HG02623 (cell line): Measurements from ENCODE around the gene FKBP6.
"Not testable (repeated sequence)": the region's sequence is repeated elsewhere in the genome, so short reads cannot be mapped to it uniquely, and the experiment has no call there.

Source experiments
- ATAC-seq: cut with Tn5 transposase; IDR thresholded peaks from one replicate; pipeline ENCODE4 v1.9.1; 2021; ENCODE audit warnings: moderate library complexity; ENCODE audit not compliant: unreplicated experiment

The FKBP6 gene

GRCh38 chr7:73354196-73354595, 26.2 kb downstream of the FKBP6 start:
- ATAC-seq = no peak

GRCh38 chr7:73354821-73355220, 26.9 kb downstream of the FKBP6 start:
- ATAC-seq = no peak

GRCh38 chr7:73356159-73356558, 28.2 kb downstream of the FKBP6 start:
- ATAC-seq = no peak

- no peak for ATAC-seq
Measured at GRCh38 chr7:73358590-73359275, 30.8 kb downstream of the FKBP6 start.

GRCh38 chr7:73359306-73359705, 31.3 kb downstream of the FKBP6 start:
- ATAC-seq = no peak

- ATAC-seq = no peak
Measured at GRCh38 chr7:73359746-73360375, 31.9 kb downstream of the FKBP6 start.

- ATAC-seq = not testable (repeated sequence)
Measured at GRCh38 chr7:73360590-73360989, 32.6 kb downstream of the FKBP6 start.

- ATAC-seq = no peak
Measured at GRCh38 chr7:73363225-73364005, 35.5 kb downstream of the FKBP6 start.

GRCh38 chr7:73364006-73364728, 36.2 kb downstream of the FKBP6 start:
- ATAC-seq = no peak

- no peak for ATAC-seq
Measured at GRCh38 chr7:73366127-73366526, 38.2 kb downstream of the FKBP6 start.

GRCh38 chr7:73366990-73367389, 39.0 kb downstream of the FKBP6 start:
- no peak for ATAC-seq

GRCh38 chr7:73369009-73369408, 41.0 kb downstream of the FKBP6 start:
- ATAC-seq = no peak

GRCh38 chr7:73369622-73370021, 41.7 kb downstream of the FKBP6 start:
- ATAC-seq = no peak

GRCh38 chr7:73373741-73374140, 45.8 kb downstream of the FKBP6 start:
- no peak for ATAC-seq

GRCh38 chr7:73376262-73376661, 48.3 kb downstream of the FKBP6 start:
- ATAC-seq = not testable (repeated sequence)

- ATAC-seq = no peak
Measured at GRCh38 chr7:73376671-73377412, 48.9 kb downstream of the FKBP6 start.

- ATAC-seq = not testable (repeated sequence)
Measured at GRCh38 chr7:73377413-73378200, 49.6 kb downstream of the FKBP6 start.

- ATAC-seq = no peak
Measured at GRCh38 chr7:73382934-73383503, 55.1 kb downstream of the FKBP6 start.

GRCh38 chr7:73387221-73387828, 59.4 kb downstream of the FKBP6 start:
- no peak for ATAC-seq
